GM04504 (cell line): ENCODE data around the gene EIF3L.

Source experiments
- DNase-seq: peaks from one replicate; pipeline ENCODE4 v3.0.0-alpha.2; 2012; ENCODE audit warnings: low read depth

Gene EIF3L

GRCh38 chr22:37927637-37927936 lies 78.4 kb downstream of the EIF3L start:
- no peak for DNase-seq

GRCh38 chr22:37929390-37929789 lies 80.2 kb downstream of the EIF3L start:
- DNase-seq = no peak

DNA sequence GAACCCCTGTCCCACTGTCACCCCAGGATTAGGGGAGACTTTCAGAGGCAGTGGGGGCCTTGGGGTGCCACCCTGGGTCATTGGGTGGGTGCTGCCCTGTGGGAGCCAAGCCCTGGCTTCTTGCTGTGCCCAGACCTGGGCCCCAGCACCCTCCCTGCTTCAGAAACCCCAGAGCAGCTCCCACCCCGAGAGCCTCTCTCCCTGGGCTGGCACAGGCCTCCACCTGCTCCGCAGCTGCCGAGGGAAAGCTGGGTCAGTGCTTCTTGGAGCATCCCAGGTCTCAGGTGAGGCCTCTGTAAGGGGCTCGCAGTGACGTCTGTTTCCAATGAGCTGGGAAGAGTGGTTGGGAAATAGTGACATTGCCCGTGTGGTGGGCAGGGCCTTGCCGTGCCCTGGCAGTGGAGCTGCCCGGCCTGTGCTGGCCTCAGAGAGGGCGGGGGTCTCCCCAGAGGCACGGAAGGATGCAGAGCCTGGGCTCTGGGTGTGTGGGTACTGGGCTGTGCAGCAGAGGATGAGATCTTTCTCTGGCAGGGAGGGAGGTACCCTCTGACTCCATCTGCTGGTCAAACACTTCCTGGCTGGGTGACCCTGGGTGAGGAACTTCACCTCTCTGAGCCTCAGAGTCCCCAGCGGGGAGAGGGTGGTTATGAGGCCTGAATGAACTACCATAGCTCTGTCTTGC lies 81.2 kb downstream of the EIF3L start:
- no peak for DNase-seq

DNA sequence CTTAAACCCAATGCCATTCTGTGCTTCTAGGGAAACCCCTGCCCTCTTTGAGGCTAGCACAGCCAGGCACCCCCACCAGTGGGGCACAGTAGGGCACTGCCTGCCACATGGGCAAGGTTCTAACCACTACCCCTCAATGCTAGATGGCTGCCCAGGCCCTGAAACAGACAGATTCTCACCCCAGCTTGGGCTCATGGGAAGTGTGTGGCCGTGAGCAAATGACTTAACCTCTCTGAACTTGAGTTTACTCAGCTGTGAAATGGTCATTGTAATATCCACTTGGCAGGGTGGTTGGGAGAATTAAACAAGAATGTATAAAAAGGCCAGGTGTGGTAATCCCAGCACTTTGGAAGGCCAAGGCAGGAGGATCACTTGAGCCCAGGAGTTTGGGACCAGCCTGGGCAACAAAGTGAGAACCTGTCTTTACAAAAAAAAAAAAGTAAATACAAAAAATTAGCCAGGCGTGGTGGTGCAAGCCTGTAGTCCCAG lies 81.8 kb downstream of the EIF3L start:
- DNase-seq = no peak

- DNase-seq = no peak
Measured at GRCh38 chr22:37931893-37932389, 82.7 kb downstream of the EIF3L start.

DNA sequence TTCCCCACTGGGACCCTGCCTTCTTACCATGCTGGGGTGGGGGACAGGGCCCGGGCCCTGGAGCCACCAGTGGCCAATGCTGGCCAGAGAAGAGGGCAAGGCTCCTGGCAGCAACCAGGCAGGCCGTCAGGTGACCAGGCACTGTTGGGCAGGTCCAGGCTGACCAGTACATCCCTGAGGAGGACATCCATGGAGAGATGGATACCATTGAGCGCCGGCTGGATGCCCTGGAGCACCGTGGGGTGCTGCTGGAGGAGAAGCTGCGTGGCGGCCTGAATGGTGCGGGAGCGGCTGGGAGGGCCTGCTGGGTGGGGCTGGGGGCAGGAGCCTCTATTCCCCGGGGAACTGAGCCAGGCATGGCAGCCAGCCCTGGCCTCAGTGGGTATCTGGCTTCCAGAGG lies 83.2 kb downstream of the EIF3L start:
- no peak for DNase-seq

GRCh38 chr22:37932821-37933578 lies 83.8 kb downstream of the EIF3L start:
- no peak for DNase-seq

DNA sequence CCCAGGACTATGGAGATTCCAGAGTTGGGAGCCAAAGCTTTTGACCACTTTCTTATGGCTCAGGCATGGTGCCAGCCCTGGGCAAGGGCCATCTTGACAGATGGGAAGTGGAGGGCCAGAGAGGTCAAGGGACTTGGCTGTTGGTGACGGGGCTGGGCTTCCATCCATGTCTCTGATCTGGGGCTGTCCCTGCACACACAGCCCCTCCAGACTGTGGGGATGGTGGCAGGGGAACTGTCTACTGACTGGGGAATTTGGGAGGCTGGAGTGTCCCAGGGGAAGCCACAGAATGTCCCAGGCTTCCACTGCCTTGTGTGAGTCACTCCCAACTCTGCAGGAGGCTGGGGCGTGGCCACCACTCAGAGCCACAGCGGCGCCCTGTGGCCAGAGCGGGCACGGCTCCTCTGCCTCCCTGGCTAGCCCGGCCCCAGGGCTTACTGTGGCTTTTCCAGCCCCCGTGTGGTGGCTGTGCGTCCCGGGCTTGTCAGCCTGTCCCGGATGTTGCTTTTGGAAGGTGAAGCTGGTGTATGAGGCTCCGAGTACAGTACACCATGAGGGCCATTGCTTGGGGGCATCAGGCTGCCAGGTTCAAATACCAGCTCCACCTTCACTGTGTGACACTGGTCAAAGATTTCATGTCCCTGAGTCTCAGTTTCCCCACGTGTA lies 84.6 kb downstream of the EIF3L start:
- DNase-seq = peak; percentile 86
